HepG2 (cell line): Measurements from ENCODE around the gene BEGAIN. TPM values are rescaled to one million over a fixed set of nuclear protein-coding genes. Genes with fewer than 3 reads are reported as not detected.

Experiments used
- ATAC-seq: fragments of 200-7000 bp; cut with Tn5 transposase; 3 replicates; pipeline ENCODE4 v1.9.1; 2020; ENCODE audit warnings: mild to moderate bottlenecking, moderate library complexity
- BruUV-seq: library from RNA; stranded (reverse); fragments of 400-500 nt; replicated peaks from 2 replicates; lab custom pipeline; 2021; lab: Mats Ljungman, UMichigan
- CTCF ChIA-PET: fragments of 300-600 bp; formaldehyde crosslinking; extraction: SDS; loops from one replicate; lab custom pipeline; 2021; ENCODE audit warnings: low total read pairs, inconsistent platforms, low intra/inter-chr PET ratio; lab: Yijun Ruan, JAX
- POLR2A ChIA-PET: fragments of 350-600 bp; sonication (Branson Sonifier 250); formaldehyde crosslinking; loops from one replicate; lab custom pipeline; 2020; ENCODE audit warnings: antibody characterized with exemption, inconsistent platforms; lab: Yijun Ruan, JAX
- DNase-seq: peaks from one replicate; pipeline ENCODE4 v3.0.0-alpha.2; 2015; ENCODE audit warnings: low spot score
- FAIRE-seq: peaks from 3 replicates; lab custom pipeline; 2011; peaks lifted over from hg19 to GRCh38; lab: Jason Lieb, UNC
- H2AFZ ChIP-seq: one replicate; pipeline ENCODE4 v1.6.1; 2011; ENCODE audit warnings: low read length, inconsistent platforms
- H3K27ac ChIP-seq: fragments of 300-600 bp; 3 replicates; pipeline ENCODE4 v1.8.0; 2011; ENCODE audit warnings: mixed run types, mild to moderate bottlenecking, mixed read lengths, low read length, inconsistent platforms; ENCODE audit not compliant: insufficient read depth; ENCODE audit errors: extremely low read length
- H3K27me3 ChIP-seq, 2 experiments: fragments of 200-600 bp in 1 of 2; 2 replicates in 1 of 2; 3 replicates in 1 of 2; pipeline versions ENCODE4 v1.6.0 to v1.8.0; 2011; ENCODE audit warnings: low read length in 2 of 2, mild to moderate bottlenecking in 2 of 2, moderate library complexity in 2 of 2, inconsistent platforms in 1 of 2; ENCODE audit not compliant: insufficient read depth in 2 of 2, control insufficient read depth in 1 of 2
- H3K36me3 ChIP-seq, 2 experiments: fragments of 200-600 bp in 1 of 2; replicated peaks in 1 of 2; 2 replicates in 1 of 2; 3 replicates in 1 of 2; pipeline versions ENCODE4 v1.5.1 to v1.8.0; 2011; ENCODE audit warnings: low read length in 2 of 2, inconsistent platforms in 1 of 2; ENCODE audit not compliant: insufficient read depth in 2 of 2, control insufficient read depth in 1 of 2
- H3K4me1 ChIP-seq: 2 replicates; pipeline ENCODE4 v1.5.1; 2012; ENCODE audit warnings: low read length, inconsistent platforms; ENCODE audit not compliant: insufficient read depth
- H3K4me2 ChIP-seq: 2 replicates; pipeline ENCODE4 v1.6.0; 2011; ENCODE audit warnings: low read depth, low read length, inconsistent platforms
- H3K4me3 ChIP-seq, 3 experiments: fragments of 200-600 bp in 1 of 3; sonication (generic), shearing (Covaris generic) in 1 of 3; replicated peaks in 1 of 3; 2 replicates each; pipeline ENCODE4 v1.5.1; 2011 to 2016; ENCODE audit warnings: low read length in 3 of 3, inconsistent platforms in 2 of 3, low read depth in 2 of 3, mild to moderate bottlenecking in 2 of 3, control low read depth in 1 of 3, mixed read lengths in 1 of 3; ENCODE audit not compliant: insufficient read depth in 1 of 3
- H3K79me2 ChIP-seq: one replicate; pipeline ENCODE4 v1.6.1; 2011; ENCODE audit warnings: low read length, inconsistent platforms; ENCODE audit not compliant: insufficient read depth
- H3K9ac ChIP-seq: 2 replicates; pipeline ENCODE4 v1.6.0; 2011; ENCODE audit warnings: mild to moderate bottlenecking, low read depth, low read length, inconsistent platforms; ENCODE audit not compliant: insufficient read depth
- H3K9me3 ChIP-seq: 2 replicates; pipeline ENCODE4 v1.5.1; 2012; ENCODE audit warnings: mild to moderate bottlenecking, low read length
- H4K20me1 ChIP-seq: 2 replicates; pipeline ENCODE4 v1.6.0; 2011; ENCODE audit warnings: inconsistent platforms, mild to moderate bottlenecking, low read length, moderate library complexity; ENCODE audit not compliant: insufficient read depth
- FLYWCH1 ChIP-seq: sonication (generic); formaldehyde crosslinking; IDR thresholded peaks from 2 replicates; pipeline ENCODE4 v1.8.1; 2023; ENCODE audit warnings: mild to moderate bottlenecking, missing genetic modification reagents
- SRSF4 ChIP-seq: fragments of 200-400 bp; formaldehyde crosslinking; IDR thresholded peaks from one replicate; pipeline ENCODE4 v1.6.1; 2018; ENCODE audit warnings: mild to moderate bottlenecking, low read depth, low read length, moderate library complexity; ENCODE audit not compliant: poor library complexity, severe bottlenecking
- ZNF17 ChIP-seq: sonication (generic); formaldehyde crosslinking; IDR thresholded peaks from 2 replicates; pipeline ENCODE4 v1.5.0; 2020; ENCODE audit warnings: mild to moderate bottlenecking, missing genetic modification reagents
- WGBS: methylation state at CpG from one replicate; pipeline ENCODE4 v1.1.6; 2017; ENCODE audit warnings: low lambda C conversion rate; 5-methylcytosine and 5-hydroxymethylcytosine counted together
- in situ Hi-C: cut with HindIII; loops from 2 replicates; pipeline ENCODE4 v1.10.0; 2017; ENCODE audit warnings: low pct_unique_long_range_greater_than_20kb; ENCODE audit not compliant: extremely low pct_ligation_motif_present
- intact Hi-C: fragments of 100-400 bp; cut with micrococcal nuclease; formaldehyde crosslinking; loops from one replicate; pipeline ENCODE4 v1.10.0; 2022; ENCODE audit not compliant: unreplicated experiment
- polyA plus RNA-seq, 8 experiments: library from polyadenylated mRNA; depleted of rRNA in 3 of 8; stranded (reverse) in 7 of 8; unstranded in 1 of 8; fragments of >200 nt; fragmentation: Illumina TruSeq in 4 of 8; extraction: Trizol in 4 of 8; gene quantifications; 2 replicates each; pipeline versions ENCODE4 v1.2.1 to v1.2.3, GENCODE V29; 2011 to 2016; ENCODE audit warnings: low read depth in 4 of 8, missing spikeins in 1 of 8, mixed read lengths in 1 of 8; ENCODE audit not compliant: insufficient read depth in 1 of 8
- total RNA-seq, 5 experiments: library from RNA; depleted of rRNA; stranded (reverse); fragments of >200 nt; fragmentation: Illumina TruSeq; extraction: Trizol; gene quantifications; 2 replicates each; pipeline ENCODE4 v1.2.3, GENCODE V29; 2016; ENCODE audit warnings: low read depth in 1 of 5
- TF ChIP-seq, protein P1 (sequence below): sonication (generic); formaldehyde crosslinking; IDR thresholded peaks from 2 replicates; pipeline ENCODE4 v1.4.0; 2020; ENCODE audit warnings: missing genetic modification reagents, borderline replicate concordance
- TF ChIP-seq, protein P2 (sequence below): IDR thresholded peaks from 2 replicates; pipeline ENCODE4 v1.6.1; 2016; ENCODE audit warnings: low read depth, missing genetic modification reagents, missing compliant biosample characterization
- TF ChIP-seq, protein P3 (sequence below): sonication (generic); formaldehyde crosslinking; IDR thresholded peaks from 2 replicates; pipeline ENCODE4 v1.5.0; 2020; ENCODE audit warnings: missing genetic modification reagents
- TF ChIP-seq, protein P4 (sequence below): fragments of 450-650 bp; IDR thresholded peaks from 2 replicates; pipeline ENCODE4 v1.6.1; 2017; ENCODE audit warnings: mild to moderate bottlenecking

The BEGAIN gene
- total and polyA plus RNA-seq, 2 of the 13 experiments (the other 11 are each of a cell fraction or from before 2014, with no cell fraction given), result not detected

DNA sequence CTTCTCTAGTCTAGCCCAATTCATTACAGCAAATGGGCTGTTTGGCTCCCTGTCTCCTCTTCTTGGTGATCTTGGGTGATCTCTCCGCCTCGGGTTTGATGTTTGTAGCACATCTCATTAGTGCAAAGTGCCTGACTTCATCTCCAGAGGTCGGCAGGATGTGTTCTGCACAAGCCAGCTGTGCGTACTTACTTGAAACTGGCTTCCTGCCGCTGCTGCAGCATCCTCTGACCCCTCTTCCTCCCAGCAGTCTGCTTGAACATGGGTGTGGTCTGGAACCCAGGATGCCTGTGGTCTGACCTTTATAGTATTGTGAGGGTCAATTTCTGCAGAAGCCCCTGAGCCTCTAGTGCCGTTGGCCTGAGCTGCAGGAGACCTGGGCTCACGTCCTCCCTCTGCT is 99.2 kb downstream of the BEGAIN start:
- POLR2A ChIA-PET, result no interaction called here
- Histone ChIP-seq H3K27ac (no peak overlapping the region), H2AFZ (no peak overlapping the region), H3K27me3 (no peaks in the 10 kb centered on the region), H3K9me3 (no peaks in the 10 kb centered on the region), H3K4me3 (no peak overlapping the region), H3K9ac (no peak overlapping the region), H4K20me1 (no peaks in the 10 kb centered on the region; the same call in 1 of the 2 replicates), H3K36me3 (no peaks in the 10 kb centered on the region), H3K4me1 (no peaks in the 10 kb centered on the region), H3K4me2 (no peak overlapping the region), H3K79me2 (no peaks in the 10 kb centered on the region)
- intact Hi-C loops (no loop called here), in situ Hi-C loops (no loop called here)
- WGBS, result 71% methylated on average over 5 of the region's 7 CpGs
- CTCF ChIA-PET, result no interaction called here
- no peak for ATAC-seq
- BruUV-seq, result no TSS peak
- DNase-seq, result no peak
- FAIRE-seq, result no peak
- TF ChIP-seq, protein P1, sequence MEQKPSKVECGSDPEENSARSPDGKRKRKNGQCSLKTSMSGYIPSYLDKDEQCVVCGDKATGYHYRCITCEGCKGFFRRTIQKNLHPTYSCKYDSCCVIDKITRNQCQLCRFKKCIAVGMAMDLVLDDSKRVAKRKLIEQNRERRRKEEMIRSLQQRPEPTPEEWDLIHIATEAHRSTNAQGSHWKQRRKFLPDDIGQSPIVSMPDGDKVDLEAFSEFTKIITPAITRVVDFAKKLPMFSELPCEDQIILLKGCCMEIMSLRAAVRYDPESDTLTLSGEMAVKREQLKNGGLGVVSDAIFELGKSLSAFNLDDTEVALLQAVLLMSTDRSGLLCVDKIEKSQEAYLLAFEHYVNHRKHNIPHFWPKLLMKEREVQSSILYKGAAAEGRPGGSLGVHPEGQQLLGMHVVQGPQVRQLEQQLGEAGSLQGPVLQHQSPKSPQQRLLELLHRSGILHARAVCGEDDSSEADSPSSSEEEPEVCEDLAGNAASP (CRISPR knock-in tag), result no peak

DNA sequence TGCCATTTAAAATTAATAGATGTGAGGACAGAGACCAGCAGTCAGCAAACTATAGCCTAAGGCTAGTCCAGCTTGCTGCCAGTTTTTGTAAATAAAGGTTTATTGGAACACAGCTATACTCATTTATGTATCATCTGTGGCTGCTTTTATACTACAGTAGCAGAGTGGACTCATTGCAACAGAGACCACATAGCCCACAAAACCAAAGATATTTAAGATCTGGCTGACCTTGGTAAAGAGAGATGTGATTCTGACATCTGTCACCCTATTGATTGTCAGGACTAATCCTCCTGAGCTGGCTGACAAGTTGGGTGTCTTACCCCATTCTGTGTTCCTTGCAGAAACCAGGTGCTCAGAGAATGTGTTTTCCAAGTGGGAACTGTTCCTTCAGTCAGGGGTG is 99.9 kb downstream of the BEGAIN start:
- FAIRE-seq (no peak), DNase-seq (no peak), ATAC-seq (no peak)
- no peak overlapping the region for H3K27ac ChIP-seq
- no peaks in the 10 kb centered on the region for H3K4me1 ChIP-seq
- no peak overlapping the region for H2AFZ ChIP-seq
- no TSS peak for BruUV-seq
- POLR2A ChIA-PET, result no interaction called here
- H3K9me3 ChIP-seq, result no peaks in the 10 kb centered on the region
- no peaks in the 10 kb centered on the region for H3K79me2 ChIP-seq
- in situ Hi-C loops (no loop called here), intact Hi-C loops (no loop called here)
- no peak overlapping the region for H3K4me3 ChIP-seq
- no peak overlapping the region for H3K9ac ChIP-seq
- H3K4me2 ChIP-seq, result no peak overlapping the region
- CTCF ChIA-PET, result no interaction called here
- H3K27me3 ChIP-seq, result no peaks in the 10 kb centered on the region
- H3K36me3 ChIP-seq, result no peaks in the 10 kb centered on the region
- no peaks in the 10 kb centered on the region; the same call in 1 of the 2 replicates for H4K20me1 ChIP-seq
- TF ChIP-seq, protein P2, sequence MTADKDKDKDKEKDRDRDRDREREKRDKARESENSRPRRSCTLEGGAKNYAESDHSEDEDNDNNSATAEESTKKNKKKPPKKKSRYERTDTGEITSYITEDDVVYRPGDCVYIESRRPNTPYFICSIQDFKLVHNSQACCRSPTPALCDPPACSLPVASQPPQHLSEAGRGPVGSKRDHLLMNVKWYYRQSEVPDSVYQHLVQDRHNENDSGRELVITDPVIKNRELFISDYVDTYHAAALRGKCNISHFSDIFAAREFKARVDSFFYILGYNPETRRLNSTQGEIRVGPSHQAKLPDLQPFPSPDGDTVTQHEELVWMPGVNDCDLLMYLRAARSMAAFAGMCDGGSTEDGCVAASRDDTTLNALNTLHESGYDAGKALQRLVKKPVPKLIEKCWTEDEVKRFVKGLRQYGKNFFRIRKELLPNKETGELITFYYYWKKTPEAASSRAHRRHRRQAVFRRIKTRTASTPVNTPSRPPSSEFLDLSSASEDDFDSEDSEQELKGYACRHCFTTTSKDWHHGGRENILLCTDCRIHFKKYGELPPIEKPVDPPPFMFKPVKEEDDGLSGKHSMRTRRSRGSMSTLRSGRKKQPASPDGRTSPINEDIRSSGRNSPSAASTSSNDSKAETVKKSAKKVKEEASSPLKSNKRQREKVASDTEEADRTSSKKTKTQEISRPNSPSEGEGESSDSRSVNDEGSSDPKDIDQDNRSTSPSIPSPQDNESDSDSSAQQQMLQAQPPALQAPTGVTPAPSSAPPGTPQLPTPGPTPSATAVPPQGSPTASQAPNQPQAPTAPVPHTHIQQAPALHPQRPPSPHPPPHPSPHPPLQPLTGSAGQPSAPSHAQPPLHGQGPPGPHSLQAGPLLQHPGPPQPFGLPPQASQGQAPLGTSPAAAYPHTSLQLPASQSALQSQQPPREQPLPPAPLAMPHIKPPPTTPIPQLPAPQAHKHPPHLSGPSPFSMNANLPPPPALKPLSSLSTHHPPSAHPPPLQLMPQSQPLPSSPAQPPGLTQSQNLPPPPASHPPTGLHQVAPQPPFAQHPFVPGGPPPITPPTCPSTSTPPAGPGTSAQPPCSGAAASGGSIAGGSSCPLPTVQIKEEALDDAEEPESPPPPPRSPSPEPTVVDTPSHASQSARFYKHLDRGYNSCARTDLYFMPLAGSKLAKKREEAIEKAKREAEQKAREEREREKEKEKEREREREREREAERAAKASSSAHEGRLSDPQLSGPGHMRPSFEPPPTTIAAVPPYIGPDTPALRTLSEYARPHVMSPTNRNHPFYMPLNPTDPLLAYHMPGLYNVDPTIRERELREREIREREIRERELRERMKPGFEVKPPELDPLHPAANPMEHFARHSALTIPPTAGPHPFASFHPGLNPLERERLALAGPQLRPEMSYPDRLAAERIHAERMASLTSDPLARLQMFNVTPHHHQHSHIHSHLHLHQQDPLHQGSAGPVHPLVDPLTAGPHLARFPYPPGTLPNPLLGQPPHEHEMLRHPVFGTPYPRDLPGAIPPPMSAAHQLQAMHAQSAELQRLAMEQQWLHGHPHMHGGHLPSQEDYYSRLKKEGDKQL (CRISPR knock-in tag), result no peak
- no peak for TF ChIP-seq ZNF17 (CRISPR knock-in tag)
- no peak for TF ChIP-seq SRSF4
- TF ChIP-seq, protein P3, sequence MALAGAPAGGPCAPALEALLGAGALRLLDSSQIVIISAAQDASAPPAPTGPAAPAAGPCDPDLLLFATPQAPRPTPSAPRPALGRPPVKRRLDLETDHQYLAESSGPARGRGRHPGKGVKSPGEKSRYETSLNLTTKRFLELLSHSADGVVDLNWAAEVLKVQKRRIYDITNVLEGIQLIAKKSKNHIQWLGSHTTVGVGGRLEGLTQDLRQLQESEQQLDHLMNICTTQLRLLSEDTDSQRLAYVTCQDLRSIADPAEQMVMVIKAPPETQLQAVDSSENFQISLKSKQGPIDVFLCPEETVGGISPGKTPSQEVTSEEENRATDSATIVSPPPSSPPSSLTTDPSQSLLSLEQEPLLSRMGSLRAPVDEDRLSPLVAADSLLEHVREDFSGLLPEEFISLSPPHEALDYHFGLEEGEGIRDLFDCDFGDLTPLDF, result no peak
- no peak for TF ChIP-seq FLYWCH1
- TF ChIP-seq, protein P4, sequence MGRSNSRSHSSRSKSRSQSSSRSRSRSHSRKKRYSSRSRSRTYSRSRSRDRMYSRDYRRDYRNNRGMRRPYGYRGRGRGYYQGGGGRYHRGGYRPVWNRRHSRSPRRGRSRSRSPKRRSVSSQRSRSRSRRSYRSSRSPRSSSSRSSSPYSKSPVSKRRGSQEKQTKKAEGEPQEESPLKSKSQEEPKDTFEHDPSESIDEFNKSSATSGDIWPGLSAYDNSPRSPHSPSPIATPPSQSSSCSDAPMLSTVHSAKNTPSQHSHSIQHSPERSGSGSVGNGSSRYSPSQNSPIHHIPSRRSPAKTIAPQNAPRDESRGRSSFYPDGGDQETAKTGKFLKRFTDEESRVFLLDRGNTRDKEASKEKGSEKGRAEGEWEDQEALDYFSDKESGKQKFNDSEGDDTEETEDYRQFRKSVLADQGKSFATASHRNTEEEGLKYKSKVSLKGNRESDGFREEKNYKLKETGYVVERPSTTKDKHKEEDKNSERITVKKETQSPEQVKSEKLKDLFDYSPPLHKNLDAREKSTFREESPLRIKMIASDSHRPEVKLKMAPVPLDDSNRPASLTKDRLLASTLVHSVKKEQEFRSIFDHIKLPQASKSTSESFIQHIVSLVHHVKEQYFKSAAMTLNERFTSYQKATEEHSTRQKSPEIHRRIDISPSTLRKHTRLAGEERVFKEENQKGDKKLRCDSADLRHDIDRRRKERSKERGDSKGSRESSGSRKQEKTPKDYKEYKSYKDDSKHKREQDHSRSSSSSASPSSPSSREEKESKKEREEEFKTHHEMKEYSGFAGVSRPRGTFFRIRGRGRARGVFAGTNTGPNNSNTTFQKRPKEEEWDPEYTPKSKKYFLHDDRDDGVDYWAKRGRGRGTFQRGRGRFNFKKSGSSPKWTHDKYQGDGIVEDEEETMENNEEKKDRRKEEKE, result no peak
